ENCODE results near the gene SLC22A7. TPM values are rescaled to one million over a fixed set of nuclear protein-coding genes. Genes with fewer than 3 reads are reported as not detected.
"Not testable (repeated sequence)": the region's sequence is repeated elsewhere in the genome, so short reads cannot be mapped to it uniquely, and the experiment has no call there.

Gene SLC22A7
- total RNA-seq, 2 donors from 2014 or later, result not detected

GRCh38 chr6:43338243-43338642 lies 40.2 kb downstream of the SLC22A7 start:
- no peak for TF ChIP-seq POLR2A (IDR thresholded peaks at IDR 0.05)
- H3K36me3 ChIP-seq, result peaks cover 0 to 3% of the 10 kb centered on the region in 2 donors

GRCh38 chr6:43339168-43339567 lies 41.1 kb downstream of the SLC22A7 start:
- 93% methylated on average over 4 of the region's 4 CpGs for WGBS
- Histone ChIP-seq H3K27ac (no peak overlapping the region), H3K27me3 (replicated peaks; ENCODE audit: insufficient read depth) (no peaks in the 10 kb centered on the region), H3K4me1 (replicated peaks) (no peaks in the 10 kb centered on the region), H3K4me3 (no peak overlapping the region), H3K36me3 (peaks cover 0 to 3% of the 10 kb centered on the region in 2 donors), H3K9me3 (no peaks in the 10 kb centered on the region)
- TF ChIP-seq POLR2A (IDR thresholded peaks at IDR 0.05) (no peak), POLR2AphosphoS5 (IDR thresholded peaks at IDR 0.05) (no peak), CTCF (IDR thresholded peaks at IDR 0.05) (no peak)
- DNase-seq (ENCODE audit: low spot score), result no peak
- intact Hi-C loops (cut with DNase I), result no loop called here

More at GRCh38 chr6:43338243-43338642, 40.2 kb downstream of the SLC22A7 start:
- intact Hi-C loops (cut with DNase I), result no loop called here
- no peak for DNase-seq (ENCODE audit: low spot score)
- Histone ChIP-seq H3K9me3 (no peaks in the 10 kb centered on the region), H3K27me3 (replicated peaks; ENCODE audit: insufficient read depth) (no peaks in the 10 kb centered on the region), H3K4me1 (replicated peaks) (no peaks in the 10 kb centered on the region), H3K27ac (no peak overlapping the region), H3K4me3 (no peak overlapping the region)

- H3K9me3 ChIP-seq; H3K4me3 ChIP-seq; H3K27ac ChIP-seq; intact Hi-C loops (cut with DNase I); H3K27me3 ChIP-seq (replicated peaks; ENCODE audit: insufficient read depth); H3K4me1 ChIP-seq (replicated peaks); DNase-seq (ENCODE audit: low spot score); H3K36me3 ChIP-seq: not testable (repeated sequence)
- 96% methylated on average over 11 of the region's 11 CpGs for WGBS
Observed at GRCh38 chr6:43346243-43346642, 48.2 kb downstream of the SLC22A7 start.

- H3K27ac ChIP-seq, result no peak overlapping the region
- intact Hi-C loops (cut with DNase I), result no loop called here
- no peak overlapping the region for H3K4me3 ChIP-seq
- no peaks in the 10 kb centered on the region for H3K27me3 ChIP-seq (replicated peaks; ENCODE audit: insufficient read depth)
- no peak for DNase-seq (ENCODE audit: low spot score)
- no peaks in the 10 kb centered on the region for H3K36me3 ChIP-seq
- no peaks in the 10 kb centered on the region for H3K4me1 ChIP-seq (replicated peaks)
- H3K9me3 ChIP-seq, result no peaks in the 10 kb centered on the region
- 88% methylated on average over 3 of the region's 3 CpGs for WGBS
- TF ChIP-seq CTCF (IDR thresholded peaks at IDR 0.05) (no peak), POLR2AphosphoS5 (IDR thresholded peaks at IDR 0.05) (no peak), POLR2A (IDR thresholded peaks at IDR 0.05) (no peak)
Observed at GRCh38 chr6:43347021-43347420, 49.0 kb downstream of the SLC22A7 start.

- TF ChIP-seq CTCF (IDR thresholded peaks at IDR 0.05) (no peak), POLR2AphosphoS5 (IDR thresholded peaks at IDR 0.05) (no peak), POLR2A (IDR thresholded peaks at IDR 0.05) (no peak)
- Histone ChIP-seq H3K4me3 (no peak overlapping the region), H3K4me1 (replicated peaks) (no peaks in the 10 kb centered on the region), H3K27ac (no peak overlapping the region), H3K9me3 (no peaks in the 10 kb centered on the region), H3K27me3 (replicated peaks; ENCODE audit: insufficient read depth) (no peaks in the 10 kb centered on the region), H3K36me3 (no peaks in the 10 kb centered on the region)
- 87% methylated on average over 3 of the region's 3 CpGs for WGBS
- DNase-seq (ENCODE audit: low spot score), result no peak
- intact Hi-C loops (cut with DNase I), result no loop called here
Observed at GRCh38 chr6:43347444-43347843, 49.4 kb downstream of the SLC22A7 start.

GRCh38 chr6:43351951-43352350 lies 53.9 kb downstream of the SLC22A7 start:
- intact Hi-C loops (cut with DNase I); H3K27ac ChIP-seq; DNase-seq (ENCODE audit: low spot score); H3K27me3 ChIP-seq (replicated peaks; ENCODE audit: insufficient read depth); H3K4me3 ChIP-seq; H3K36me3 ChIP-seq; H3K4me1 ChIP-seq (replicated peaks); H3K9me3 ChIP-seq: not testable (repeated sequence)
- WGBS, result 93% methylated on average over 5 of the region's 5 CpGs

Small RNAs within 50 kb of the gene (small RNA-seq; reads per million reads assigned to genes)
- gene RPL12P47, result 0 reads per million in 2 donors

Other genes starting within 250 kb of the SLC22A7 start
- gene CUL7, start 244.4 kb upstream of the SLC22A7 start, total RNA-seq, result 10 to 100 TPM; 18.6 to 30.4 TPM
- 10 to 100 TPM; 19.1 to 52.3 TPM for gene MRPL2, start 238.8 kb upstream of the SLC22A7 start, total RNA-seq
- 10 to 100 TPM; 27.3 to 41.2 TPM for gene KLC4, start 238.6 kb upstream of the SLC22A7 start, total RNA-seq
- 10 to 100 TPM; 83.3 to 85.2 TPM for gene PTK7, start 221.9 kb upstream of the SLC22A7 start, total RNA-seq
- 10 to 100 TPM; 40.5 to 56.3 TPM for gene SRF, start 127.0 kb upstream of the SLC22A7 start, total RNA-seq
- 10 to 100 TPM; 22.9 to 87.0 TPM for gene CUL9, start 116.1 kb upstream of the SLC22A7 start, total RNA-seq
- gene DNPH1, start 68.8 kb upstream of the SLC22A7 start, total RNA-seq, result 100 to 1,000 TPM in 1 of 2 donors, 10 to 100 TPM in 1; 40.3 to 138 TPM
- gene TTBK1, start 54.8 kb upstream of the SLC22A7 start, total RNA-seq, result under 1 TPM; 0.18 to 0.62 TPM
- 1 to 10 TPM in 1 of 2 donors, under 1 TPM in 1; 0.55 to 7.3 TPM for gene CRIP3, start 10.6 kb downstream of the SLC22A7 start, total RNA-seq
- 10 to 100 TPM; 15.1 to 41.6 TPM for gene ZNF318, start 71.4 kb downstream of the SLC22A7 start, total RNA-seq
- 10 to 100 TPM; 18.0 to 38.1 TPM for gene ABCC10, start 129.3 kb downstream of the SLC22A7 start, total RNA-seq
- 10 to 100 TPM; 13.5 to 46.1 TPM for gene DLK2, start 157.3 kb downstream of the SLC22A7 start, total RNA-seq
- 10 to 100 TPM; 29.1 to 51.6 TPM for gene TJAP1, start 179.3 kb downstream of the SLC22A7 start, total RNA-seq
- 1 to 10 TPM in 1 of 2 donors, under 1 TPM in 1; 0.68 to 4.0 TPM for gene LRRC73, start 212.1 kb downstream of the SLC22A7 start, total RNA-seq
- 100 to 1,000 TPM; 162 to 180 TPM for gene YIPF3, start 218.7 kb downstream of the SLC22A7 start, total RNA-seq
- 10 to 100 TPM; 24.4 to 37.2 TPM for gene POLR1C, start 218.8 kb downstream of the SLC22A7 start, total RNA-seq

All from prostate gland (tissue), 2 donors.